NCI-H82 treated with DMSO at 0.1 percent for 48 hours (cell line): ENCODE results near the gene FGF12.

ENCODE experiments used
- DNase-seq: peaks from one replicate; lab custom pipeline; 2025; ENCODE audit not compliant: unreplicated experiment; lab: John Stamatoyannopoulos, UW

Gene FGF12

DNA sequence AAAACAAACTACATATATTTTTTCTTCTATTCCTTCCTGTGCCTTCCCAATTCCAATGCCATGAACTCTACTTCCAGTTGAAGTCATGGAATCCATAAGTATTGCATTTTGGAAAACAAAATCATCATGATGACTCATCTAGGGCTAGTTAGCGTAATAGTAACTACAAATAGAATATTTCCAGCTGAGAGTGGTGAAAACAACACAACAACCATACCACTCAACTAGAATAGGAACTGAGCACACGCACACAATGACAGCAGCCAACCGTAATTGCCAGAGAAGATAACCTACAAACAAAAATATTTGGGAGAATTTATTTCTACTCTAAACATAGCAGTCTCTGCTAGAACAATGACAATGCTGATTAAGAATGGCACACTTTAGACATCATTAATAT is 225.9 kb downstream of the FGF12 start:
- DNase-seq: no peak

GRCh38 chr3:192496905-192497587 is 230.3 kb downstream of the FGF12 start:
- no peak for DNase-seq

DNA sequence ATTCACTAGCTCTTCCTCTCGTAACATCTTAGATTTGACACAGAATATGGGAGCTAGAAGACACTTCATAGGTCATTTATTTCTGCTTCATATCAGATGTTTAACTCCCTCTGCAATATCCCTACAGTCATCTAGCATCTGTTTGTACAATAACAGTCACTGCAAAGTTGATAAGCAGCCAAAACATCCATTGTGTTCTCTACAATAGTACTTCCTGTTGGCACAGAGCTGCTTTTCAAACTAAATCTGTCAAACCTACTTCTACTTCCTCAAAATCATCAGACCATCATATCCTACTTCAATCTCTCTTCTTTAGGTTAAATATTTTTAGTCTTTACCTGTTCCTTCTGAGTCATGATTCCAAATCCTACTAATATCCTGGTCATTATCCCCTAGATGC is 233.2 kb downstream of the FGF12 start:
- no peak for DNase-seq

DNA sequence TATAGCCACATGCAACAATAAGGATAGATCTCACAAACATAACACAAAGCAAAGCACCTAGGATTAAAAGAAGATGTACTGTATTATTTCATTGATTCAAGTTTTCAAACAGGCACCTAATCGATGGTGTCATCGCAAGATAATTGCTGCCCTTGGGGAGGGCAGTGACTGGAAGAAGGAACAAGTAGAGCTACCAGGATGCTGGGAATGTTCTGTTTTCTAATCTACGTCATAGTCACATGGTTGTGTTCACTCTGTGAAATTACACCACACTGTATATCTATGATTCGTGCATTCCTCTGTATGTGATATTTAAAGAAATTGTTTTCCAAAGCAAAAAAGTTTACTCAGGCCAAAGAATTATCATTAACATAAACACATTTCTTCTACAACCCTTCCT is 236.6 kb downstream of the FGF12 start:
- no peak for DNase-seq

DNA sequence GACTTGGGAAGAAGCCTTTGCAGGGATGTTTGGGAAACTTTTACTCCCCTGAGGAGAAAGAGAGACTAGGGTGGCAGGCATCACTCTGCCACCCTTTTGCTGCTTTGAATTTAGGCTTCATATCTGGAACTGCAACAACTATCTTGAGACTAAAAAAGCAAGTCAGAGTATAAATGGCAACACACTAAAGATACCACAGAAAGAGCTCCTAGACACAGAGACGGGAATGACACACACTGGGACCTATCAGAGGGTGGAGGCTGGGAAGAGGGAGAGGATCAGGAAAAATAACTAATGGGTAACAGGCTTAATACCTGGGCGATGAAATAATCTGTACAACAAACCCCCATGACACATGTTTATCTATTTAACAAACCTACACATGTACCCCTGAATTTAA is 237.8 kb downstream of the FGF12 start:
- DNase-seq: no peak

GRCh38 chr3:192487033-192487432 is 240.3 kb downstream of the FGF12 start:
- DNase-seq: no peak

DNA sequence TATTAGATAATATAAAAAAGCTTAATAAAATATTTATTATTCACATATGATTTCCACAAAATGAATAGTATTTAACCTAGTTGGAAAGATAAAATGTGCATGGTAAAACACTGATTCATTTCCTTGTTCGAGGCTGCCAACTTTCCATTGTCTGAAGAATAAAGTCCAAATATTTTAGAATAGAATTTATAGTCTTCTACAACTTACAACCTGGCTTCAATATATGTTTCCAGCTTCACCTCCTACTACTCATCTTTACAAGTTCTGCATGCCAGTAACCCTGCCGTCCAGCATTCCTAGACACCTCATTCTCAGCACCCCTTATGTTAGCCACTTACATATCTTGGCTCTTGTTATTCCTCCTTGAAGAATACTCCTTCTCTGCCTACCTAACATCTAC is 244.5 kb downstream of the FGF12 start:
- DNase-seq: no peak

GRCh38 chr3:192482391-192482790 is 244.9 kb downstream of the FGF12 start:
- DNase-seq: no peak

DNA sequence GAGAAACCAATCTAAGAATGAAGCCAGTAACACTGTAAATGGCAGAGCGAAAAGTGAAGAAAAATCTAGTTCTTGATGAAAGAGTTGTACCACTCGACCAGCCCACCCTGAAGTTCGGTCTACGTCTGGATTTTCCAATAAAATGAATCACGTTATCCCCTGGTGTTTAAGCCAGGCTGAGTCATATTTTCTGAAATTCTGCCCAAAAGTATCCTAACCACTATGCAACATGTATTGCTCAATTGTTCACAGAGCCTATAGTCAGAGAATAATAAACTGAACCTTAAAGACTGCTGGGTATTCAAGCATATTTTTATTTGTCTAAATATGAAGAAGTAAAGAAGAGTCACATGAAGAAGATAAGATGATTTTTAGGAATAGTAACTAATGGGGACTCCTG is 245.7 kb downstream of the FGF12 start:
- no peak for DNase-seq

DNA sequence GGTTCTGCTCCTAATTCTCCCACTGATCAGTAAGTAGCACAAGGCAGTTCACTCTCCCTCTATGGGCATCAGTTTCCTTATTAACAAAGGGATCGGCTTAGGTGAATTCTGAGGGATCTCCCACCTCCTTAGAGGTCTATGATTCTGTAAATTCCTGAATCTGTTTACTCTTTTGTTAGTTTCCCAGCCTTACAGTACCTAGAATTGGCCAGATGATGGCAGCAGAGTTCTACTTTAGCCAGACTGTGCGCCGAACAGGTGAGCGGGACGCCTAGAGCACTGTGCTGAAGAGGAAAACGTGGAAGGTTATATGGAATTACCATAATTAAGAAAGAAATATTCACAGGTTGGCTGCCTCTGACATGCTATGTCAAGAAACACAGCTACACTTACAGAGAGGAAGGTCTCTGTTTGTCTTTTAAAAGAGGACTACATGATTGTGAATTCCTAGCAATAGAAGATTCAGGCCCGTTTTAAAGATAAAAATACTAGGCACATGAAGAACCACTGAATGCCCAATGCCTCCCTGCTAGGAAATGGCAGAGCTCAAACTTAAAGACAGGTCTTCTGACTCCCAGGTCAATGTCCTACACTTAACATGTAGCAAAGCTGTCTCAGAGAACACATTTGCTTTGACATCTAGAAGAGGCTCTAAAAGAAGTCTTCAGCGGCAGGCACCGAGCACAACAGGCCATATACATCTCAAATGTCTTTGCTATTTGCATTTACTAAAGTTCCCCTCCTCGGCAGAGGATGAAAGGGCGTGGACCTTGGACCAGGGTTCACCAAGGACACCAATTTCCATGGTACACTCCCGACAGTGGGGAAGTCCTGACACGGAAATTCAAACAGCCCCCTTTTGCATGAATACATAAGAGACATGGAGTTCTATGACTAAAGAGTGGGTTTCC is 259.9 kb downstream of the FGF12 start:
- peak; percentile 59 for DNase-seq

DNA sequence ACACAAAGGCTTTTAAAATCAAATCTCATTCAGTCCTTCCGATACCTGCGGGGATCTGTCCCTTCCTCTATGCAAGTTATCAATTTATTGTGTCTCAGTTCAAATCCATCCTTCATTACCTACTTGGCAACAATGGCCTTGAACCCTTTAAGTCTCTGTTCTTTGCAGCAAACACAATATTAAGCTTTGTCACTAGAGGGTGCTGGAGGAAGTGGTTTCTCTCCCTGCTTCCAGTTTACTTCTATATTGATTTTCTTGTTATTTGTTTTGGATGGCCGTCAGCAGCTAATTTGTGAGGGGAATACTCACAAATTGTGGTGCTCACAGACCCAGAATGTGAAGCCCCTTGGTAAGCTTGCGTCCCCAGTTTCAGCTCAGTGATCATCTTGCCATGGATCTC is 278.3 kb downstream of the FGF12 start:
- no peak for DNase-seq

- DNase-seq: no peak
Observed at GRCh38 chr3:192445770-192446644, 281.3 kb downstream of the FGF12 start.

DNA sequence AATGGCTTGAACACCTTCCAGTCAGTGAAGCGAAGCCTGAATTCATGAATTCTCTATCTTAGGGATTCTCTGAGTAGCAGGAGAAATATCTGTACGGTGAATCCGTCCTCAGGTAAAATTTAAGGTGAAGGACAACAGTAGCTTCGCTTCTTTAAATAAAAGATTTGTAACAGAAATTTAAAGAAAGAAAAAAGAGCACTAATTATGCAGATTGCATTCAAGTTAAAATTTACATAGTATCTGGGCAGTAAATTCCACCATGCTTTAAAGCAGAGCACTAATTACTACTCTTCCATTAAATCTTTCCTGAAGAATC is 282.6 kb downstream of the FGF12 start:
- no peak for DNase-seq

DNA sequence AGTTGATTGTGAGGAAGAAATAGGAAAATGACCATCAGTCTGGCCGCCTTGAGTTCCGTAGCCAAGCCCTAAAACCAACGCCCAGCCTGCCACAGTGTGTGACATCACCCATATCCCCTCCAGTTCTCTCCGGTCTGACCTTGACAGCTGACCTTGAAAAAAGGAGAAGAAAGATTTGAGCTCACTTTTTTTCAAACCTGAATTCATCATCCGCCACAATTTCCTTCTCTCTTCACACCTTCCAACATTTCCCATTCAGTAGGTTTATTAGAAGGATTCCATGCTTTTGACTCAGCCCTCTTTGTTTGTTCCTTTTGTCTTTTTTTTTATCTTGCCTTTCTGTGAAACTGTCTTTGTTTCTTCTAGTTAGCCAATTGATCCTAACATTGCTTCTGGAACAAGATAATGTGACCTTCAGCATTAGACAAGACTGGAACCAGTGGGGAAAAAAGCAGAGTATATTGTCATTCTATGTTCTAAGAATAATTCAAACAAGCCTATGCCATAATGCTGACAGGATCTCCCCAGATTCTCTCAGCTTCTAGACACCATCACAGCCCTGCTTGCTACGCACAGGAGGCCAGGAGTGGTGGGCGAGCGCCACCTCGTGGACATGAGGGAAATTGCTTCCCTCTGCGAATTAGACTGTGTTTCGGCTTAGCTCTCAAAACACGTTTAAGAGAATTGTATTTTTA is 283.1 kb downstream of the FGF12 start:
- peak; percentile 55 for DNase-seq

DNA sequence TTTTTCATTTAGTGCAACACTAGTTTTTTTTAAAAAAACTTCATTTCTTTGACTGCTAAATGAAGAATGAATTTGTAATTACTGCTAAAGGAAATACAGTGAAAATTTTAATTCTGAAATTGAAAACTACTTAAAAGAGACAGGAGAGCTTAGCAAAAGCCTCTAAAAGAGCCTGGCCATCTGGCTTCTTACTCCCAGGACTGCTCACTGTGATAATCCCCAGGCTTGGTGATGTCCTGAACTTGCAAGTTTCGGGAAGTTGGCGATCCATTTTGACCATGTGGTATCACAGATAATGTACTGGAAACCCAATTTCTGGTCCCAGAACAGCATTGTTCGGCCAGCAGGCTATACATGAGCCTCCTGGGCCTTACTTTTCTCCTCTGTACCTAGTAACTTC is 292.1 kb downstream of the FGF12 start:
- DNase-seq: peak; percentile 87

GRCh38 chr3:192434186-192434585 is 293.2 kb downstream of the FGF12 start:
- DNase-seq: no peak

GRCh38 chr3:192433704-192434103 is 293.6 kb downstream of the FGF12 start:
- DNase-seq: no peak

DNA sequence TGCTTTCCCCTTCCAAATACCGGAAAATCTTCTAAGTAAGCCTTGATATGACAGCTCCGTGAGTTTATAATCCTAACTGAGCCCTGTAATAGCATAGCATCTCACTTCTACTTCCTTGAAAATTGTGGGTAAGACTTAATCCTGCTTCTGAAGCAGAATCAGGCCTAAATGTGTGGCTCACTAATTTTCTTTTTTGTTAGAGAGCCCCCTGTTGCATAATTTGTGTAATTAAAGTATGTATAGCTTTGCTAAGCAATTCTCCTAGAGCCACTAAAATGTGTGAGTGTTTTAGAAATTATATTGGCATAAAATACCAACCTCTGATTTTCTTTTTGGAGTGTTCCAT is 304.4 kb downstream of the FGF12 start:
- peak; percentile 77 for DNase-seq

DNA sequence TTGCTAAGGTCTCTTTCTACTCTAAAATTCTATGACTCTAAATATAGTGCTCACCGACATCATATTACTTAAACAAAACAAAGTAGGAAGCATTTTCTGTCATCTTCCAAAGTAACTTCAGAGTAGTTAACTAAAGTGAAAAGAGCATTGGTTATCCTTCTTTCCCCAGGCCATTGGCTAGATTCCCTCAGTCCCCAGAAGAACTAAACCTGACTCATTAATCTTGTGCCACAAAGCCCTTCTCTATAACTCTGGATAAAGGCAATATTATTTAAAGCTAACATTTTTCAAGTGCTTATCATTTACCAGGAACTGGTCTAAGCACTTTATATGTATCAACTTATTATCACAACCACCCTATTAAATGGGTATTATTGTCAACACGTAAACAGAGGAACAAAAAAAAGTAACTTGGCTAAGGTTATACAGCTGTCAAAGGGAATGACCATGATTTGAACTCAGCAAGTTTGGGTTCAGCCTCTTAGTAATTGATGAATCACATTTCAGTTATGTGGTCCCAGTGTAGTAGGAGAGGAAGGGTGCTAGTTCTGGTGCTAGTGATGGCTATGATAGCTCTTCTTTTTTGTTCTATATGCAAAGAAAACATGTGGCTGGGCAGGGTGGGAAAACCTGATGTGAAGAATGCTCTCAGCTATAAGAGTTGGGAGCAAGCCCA is 304.9 kb downstream of the FGF12 start:
- no peak for DNase-seq

DNA sequence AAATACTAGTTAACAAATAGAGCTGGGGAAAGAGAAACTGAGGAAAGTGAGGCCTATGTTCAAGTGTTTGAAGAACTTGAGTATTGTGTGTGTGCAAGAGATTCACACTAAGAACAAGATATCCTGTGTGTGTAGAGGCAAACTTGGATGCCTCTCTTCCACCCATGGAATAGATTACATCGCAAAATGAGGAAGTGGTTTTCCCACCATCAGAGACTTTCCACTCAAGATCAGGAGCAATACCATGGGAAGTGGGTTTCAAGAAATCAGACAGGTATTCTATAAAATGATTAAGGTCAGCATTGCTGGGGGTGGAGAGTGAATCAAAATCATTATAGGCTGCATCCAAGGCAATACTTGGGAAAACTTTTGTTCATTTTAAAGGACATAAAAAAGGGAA is 308.0 kb downstream of the FGF12 start:
- DNase-seq: no peak
